Activated CD8-positive, alpha-beta memory T cell treated with anti-CD3 and anti-CD28 coated beads for 24 hours (primary cell): ENCODE measurements around the gene FAM221B.

ENCODE experiments used
- DNase-seq: peaks from one replicate; pipeline ENCODE4 v3.0.0-alpha.2; 2020

FAM221B gene

DNA sequence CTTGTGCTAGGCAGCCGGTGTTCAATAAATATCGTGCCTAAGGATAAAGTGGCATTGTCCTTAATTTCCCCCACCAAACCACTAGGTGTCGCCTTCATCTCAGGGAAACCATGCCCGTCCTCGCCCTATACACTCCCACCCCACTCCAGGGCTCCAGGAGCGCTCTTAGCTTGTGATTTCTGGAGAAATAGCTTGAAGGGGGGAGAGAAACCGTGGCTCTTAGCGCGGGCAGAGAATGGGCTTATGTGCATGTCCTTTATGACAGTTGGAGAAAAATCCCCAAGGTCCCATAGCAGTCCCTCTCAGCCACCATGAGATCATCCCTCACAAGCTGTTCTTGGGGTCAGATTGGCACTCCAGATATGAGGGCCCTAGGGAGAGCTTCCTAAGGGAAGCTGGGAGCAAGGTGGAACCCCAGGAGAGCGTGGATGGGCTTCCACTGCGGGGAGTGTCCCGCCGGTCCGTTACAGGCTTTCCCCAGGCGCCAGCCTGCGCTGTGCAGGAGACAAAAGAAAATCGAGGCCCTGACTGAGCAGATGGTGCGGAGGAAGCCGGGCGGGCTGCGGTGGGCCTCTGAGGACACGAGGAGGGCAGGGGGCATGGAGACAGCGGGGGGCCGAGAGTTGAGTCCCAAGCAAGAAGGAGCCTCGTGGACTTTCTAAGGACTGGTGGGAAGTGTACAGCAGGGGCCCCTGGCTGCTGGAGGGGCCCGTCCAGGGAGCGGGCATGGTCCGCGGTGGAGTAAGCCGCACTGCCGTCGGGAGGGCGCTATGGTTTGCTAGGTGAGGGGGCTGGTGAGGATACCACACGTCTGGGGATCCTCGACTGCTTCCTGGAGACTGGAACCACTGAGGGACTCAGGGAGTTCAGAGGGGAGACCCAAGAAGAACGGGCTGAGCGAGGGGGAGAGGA, 37.9 kb downstream of the FAM221B start:
- DNase-seq = peak; percentile 76

GRCh38 chr9:35790025-35790384, 38.5 kb downstream of the FAM221B start:
- DNase-seq = no peak

DNA sequence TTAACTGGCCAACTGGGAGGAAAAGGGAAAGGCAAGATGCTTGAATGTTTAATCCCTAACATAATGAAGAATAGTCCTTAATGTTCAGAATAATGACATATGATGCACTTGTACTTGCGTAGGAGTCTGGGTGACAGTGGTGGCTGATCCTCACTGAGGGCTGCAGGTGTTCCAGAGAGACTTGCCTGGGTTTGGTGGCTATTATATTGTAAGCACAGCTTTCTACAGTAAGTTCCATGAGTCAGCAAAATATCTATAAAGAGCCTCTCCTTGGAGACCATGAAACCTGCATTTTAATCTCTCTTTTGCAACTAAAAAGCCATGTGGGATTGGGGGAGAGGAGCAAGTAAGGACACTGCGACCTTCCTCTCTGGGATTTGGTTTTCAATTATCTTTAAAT, 39.0 kb downstream of the FAM221B start:
- DNase-seq = no peak

DNA sequence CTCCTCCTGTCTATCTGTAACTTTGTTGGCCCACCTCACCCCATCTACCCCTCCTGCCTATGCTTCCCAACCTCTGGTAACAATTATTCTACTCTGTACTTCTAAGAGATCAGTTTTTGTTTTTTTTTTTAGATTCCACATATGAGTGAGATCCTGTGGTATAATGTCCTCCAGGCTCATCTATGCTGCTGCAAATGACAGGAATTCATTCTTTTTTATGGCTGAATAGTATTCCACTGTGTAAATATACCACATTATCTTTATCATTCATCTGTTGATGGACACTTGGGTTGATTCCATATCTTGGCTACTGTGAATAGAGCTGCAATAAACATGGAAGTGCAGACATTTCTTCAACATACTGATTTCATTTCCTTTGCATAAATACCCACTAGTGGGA, 45.1 kb downstream of the FAM221B start:
- no peak for DNase-seq

DNA sequence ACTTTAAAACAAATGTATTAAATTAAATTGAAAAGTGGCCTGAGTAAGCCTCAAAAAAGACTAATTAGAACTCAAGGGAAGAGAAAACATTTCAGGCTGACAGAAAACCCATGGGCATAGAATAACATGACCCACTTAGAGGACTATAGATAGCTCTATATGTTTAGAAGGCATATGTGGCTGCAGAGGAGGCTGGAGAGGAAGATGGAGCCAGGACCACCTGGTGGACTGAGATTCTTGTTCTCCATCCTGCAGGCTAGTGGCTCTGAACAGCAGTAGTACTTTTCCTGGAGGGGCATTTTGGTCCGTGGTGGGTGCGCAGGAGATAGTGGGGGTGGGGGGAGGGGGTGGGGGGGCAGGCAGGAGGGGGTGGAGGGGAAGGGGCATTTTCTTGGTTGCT, 47.5 kb downstream of the FAM221B start:
- no peak for DNase-seq

GRCh38 chr9:35778496-35778895, 50.0 kb downstream of the FAM221B start:
- no peak for DNase-seq

GRCh38 chr9:35776018-35776417, 52.5 kb downstream of the FAM221B start:
- DNase-seq = no peak

DNA sequence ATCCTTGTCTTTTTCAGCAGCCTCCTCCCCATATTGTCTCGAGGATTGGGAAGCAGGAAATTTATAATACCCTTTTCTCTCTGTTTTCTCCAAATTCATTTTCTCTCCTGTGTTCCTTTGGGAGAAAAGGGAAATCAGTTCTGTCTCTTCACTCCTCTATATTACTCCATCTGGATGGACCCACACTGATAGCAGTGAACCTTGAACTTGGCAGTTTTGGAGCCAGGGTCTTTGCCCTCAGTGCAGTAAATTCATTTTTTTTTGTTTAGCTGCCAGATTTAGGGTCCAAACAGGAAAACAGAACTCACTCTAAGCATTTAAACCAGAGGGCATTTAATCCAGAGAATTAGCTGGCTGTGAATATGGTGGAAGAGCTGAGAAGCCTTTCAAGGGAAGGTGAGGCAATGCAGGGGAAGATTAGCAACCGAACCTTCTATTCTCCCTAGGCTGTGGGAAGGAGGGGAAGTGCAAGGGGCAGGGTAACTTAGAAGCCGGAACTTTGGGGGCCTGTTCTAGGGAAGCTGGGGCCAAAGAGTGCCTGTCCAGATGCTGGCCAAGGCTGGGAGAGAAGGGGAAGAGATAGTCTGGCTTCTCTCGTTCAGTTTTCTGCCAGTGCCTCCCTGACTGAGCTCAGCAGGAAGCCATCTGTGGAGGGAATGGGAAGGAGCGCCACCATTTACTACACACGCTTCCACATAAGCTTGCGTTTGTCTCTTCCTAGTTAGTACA, 53.5 kb downstream of the FAM221B start:
- DNase-seq = no peak

- DNase-seq = no peak
These were observed 56.6 kb downstream of the FAM221B start for GRCh38 chr9:35771943-35772342.

DNA sequence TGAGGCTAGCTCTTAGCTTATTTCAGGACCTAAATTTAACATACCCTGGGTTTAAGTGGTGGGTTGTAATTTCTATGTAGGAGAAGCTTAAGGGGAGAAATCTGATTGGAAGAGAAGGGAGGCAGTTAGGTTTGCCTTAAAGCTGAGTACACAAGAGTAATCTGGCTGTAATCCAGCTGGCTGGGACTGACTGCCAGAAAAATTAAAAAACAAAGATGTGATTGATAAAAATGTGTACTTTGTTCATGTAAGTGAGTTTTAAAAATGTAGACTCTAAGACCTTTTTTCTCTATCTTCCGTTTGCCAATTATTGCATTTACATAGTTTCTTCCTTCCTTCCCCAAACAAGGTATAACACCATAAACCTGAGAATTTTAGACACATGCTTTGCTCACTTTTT, 57.0 kb downstream of the FAM221B start:
- no peak for DNase-seq

GRCh38 chr9:35771075-35771433, 57.5 kb downstream of the FAM221B start:
- DNase-seq = no peak

- DNase-seq = no peak
These were observed 58.8 kb downstream of the FAM221B start for GRCh38 chr9:35769763-35770162.

- no peak for DNase-seq
These were observed 61.1 kb downstream of the FAM221B start for GRCh38 chr9:35767458-35767857.

DNA sequence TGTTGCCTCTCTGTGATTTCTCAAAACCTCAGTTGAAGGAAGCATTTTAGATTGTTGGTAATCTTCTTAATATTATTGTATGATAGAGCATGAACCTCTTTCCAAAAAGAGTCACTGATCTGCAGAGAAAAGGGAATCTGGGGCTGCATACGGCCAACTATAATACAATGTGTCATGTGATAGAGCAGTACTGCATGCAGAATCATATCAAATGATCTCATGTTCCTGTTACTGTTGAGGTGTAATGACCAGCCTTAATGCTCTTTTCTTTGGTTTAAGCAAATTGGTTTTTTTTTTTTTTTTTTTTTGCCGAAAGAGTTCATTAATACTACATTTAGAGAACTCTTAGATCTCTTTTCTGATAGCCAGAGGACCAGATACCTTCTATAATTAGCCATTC, 61.5 kb downstream of the FAM221B start:
- no peak for DNase-seq
